ENCODE data around the gene ANAPC5.
"Not testable (repeated sequence)": the region's sequence is repeated elsewhere in the genome, so short reads cannot be mapped to it uniquely, and the experiment has no call there.

The ANAPC5 gene

DNA sequence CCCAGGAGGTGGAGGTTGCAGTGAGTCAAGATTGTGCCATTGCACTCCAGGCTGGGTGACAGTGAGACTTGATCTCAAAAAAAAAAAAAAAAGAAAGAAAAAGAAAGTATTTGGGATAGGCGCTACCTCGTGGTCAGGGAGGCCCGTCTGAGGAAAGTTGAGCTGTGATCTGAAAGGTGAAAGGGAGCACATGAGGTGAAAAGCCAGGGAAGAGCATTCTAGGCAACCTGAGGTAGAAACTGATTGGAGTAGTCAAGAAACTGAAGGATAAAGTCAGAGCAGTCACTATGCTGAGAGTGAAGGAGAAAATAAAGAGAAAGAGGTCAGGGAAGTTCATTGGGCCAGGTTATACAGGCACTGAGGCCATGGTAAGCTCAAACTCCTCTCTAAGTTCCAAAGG lies 7.7 kb downstream of the ANAPC5 start:
- Mint-ChIP-seq H3K27me3 (no peaks in the 10 kb centered on the region), H3K4me3 (no peak overlapping the region), H3K27ac (no peak overlapping the region), H3K9me3 (no peaks in the 10 kb centered on the region), H3K4me1 (peaks cover 11% of the 10 kb centered on the region)
- ATAC-seq (no peak), DNase-seq (no peak)

DNA sequence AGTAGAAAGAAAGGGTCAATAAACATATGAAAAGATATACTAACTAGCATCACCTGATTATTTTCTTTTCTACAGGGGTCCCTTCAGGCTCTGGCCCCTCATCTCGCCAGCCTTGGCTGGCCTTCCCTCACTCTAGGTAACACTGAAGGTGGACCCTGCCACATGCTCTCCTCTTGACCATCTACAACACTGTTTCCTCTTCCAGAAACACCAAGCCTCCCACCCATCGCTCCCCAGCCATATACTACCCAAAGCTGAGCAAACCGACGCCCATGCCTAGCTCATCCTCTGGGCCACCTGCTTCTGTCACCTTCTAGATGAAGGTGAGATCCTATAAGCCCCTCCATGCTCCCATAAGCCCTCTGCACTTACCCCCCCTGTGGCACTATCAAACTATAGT lies 14.8 kb downstream of the ANAPC5 start:
- DNase-seq (no peak), ATAC-seq (no peak)
- Mint-ChIP-seq H3K4me1 (no peaks in the 10 kb centered on the region), H3K4me3 (no peak overlapping the region), H3K27ac (no peak overlapping the region), H3K27me3 (no peaks in the 10 kb centered on the region), H3K9me3 (no peaks in the 10 kb centered on the region)

DNA sequence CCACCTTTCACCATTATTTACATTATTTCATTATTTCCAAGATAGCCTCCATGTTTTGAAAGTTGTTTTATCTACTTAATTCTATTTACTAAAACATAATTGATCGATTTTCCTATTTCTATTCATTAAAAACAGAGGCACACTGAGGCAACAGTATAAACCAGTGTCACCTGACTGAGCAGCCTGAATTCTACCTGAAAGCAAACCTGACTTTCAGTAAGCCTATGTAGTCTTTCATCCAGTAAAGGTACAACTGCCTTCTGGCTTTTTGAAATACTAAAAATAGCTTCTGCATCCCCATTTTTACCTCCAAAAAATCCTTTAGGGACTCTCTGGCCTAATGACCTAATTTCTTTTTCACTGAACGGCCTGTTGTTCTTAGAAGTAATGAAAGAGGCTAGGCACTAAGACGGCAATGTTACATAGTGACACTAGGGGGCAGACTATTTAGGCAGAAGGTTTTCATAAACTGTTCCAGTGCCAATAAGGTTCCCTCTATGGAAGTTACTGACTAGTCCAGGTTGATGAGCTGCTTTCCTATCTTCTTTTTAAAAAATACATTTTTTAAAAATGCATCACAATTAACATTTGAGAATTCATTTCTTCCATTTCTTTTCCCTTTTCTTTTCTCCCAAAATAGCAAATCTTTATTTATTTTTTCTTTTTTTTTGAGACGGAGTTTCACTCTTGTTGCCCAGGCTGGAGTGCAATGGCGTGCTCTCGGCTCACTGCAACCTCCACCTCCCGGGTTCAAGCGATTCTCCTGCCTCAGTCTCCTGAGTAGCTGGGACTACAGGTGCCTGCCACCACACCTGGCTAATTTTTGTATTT lies 17.5 kb downstream of the ANAPC5 start:
- ATAC-seq (peak; percentile 66), DNase-seq (peak in 1 of 2 donors; percentile 20)
- H3K4me1 Mint-ChIP-seq, result no peaks in the 10 kb centered on the region
- H3K27me3 Mint-ChIP-seq, result no peaks in the 10 kb centered on the region
- H3K4me3 Mint-ChIP-seq, result no peak overlapping the region
- H3K9me3 Mint-ChIP-seq, result no peaks in the 10 kb centered on the region
- H3K27ac Mint-ChIP-seq, result no peak overlapping the region

DNA sequence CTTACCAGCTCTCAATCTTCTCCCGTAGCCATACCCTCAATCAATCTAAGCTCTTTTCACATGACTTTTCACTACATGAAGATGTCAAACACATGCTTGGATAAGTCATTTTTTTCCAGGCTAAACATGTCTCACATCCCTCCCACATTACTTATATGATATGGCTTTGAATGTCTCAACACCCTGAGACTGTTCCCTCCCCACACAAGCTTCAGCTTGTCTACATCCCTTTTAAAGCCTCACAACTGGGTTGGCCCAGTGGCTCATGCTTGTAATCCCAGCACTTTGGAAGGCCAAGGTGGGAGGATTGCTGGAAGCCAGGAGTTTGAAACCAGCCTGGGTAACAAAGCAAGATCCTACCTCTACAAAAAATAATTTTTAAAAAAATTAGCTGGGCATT lies 18.5 kb downstream of the ANAPC5 start:
- DNase-seq (no peak), ATAC-seq (no peak)
- H3K4me1 Mint-ChIP-seq, result no peaks in the 10 kb centered on the region
- H3K9me3 Mint-ChIP-seq, result no peaks in the 10 kb centered on the region
- no peak overlapping the region for H3K27ac Mint-ChIP-seq
- no peak overlapping the region for H3K4me3 Mint-ChIP-seq
- no peaks in the 10 kb centered on the region for H3K27me3 Mint-ChIP-seq

DNA sequence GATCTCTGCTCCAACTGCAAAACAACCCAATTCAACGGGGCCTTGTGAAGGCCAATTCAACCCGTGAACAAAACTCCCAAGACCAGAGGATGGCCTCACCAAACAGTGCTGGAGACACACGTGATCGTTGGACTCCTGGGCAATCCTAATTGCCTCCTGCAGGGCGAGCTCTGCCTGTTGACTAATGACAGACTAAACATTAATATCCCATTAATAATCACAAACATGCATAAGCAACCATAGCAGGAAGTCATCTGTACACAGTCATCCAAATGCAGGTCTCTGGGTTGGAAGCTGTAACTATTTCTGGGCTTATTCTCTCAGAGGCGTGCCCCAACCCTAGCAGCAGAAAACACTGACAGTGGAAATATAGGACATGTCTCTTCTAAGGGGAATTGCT lies 21.0 kb downstream of the ANAPC5 start:
- no peak for ATAC-seq
- H3K9me3 Mint-ChIP-seq, result no peaks in the 10 kb centered on the region
- no peak for DNase-seq
- H3K27ac Mint-ChIP-seq, result no peak overlapping the region
- H3K4me3 Mint-ChIP-seq, result no peak overlapping the region
- no peaks in the 10 kb centered on the region for H3K27me3 Mint-ChIP-seq
- no peaks in the 10 kb centered on the region for H3K4me1 Mint-ChIP-seq

DNA sequence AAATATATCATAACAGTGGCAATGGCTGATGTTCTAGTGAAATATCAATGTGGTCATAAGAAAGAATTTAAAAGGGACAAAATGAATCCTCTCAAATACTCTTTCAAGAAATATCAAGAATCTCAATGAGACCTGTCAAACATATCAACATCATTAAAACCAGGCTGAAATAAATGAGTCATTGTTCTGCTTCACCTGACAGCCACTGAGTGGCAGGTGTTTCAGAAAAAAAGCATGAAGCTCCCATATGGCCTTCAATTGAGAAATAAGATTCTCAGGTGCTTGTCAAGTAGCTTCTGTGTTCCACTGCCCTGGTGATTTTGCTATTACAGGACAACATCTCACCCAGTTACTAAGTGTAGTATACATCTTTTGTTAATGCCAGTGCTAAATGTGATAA lies 21.5 kb downstream of the ANAPC5 start:
- DNase-seq (no peak), ATAC-seq (no peak)
- H3K27me3 Mint-ChIP-seq, result no peaks in the 10 kb centered on the region
- no peak overlapping the region for H3K4me3 Mint-ChIP-seq
- H3K27ac Mint-ChIP-seq, result no peak overlapping the region
- no peaks in the 10 kb centered on the region for H3K4me1 Mint-ChIP-seq
- H3K9me3 Mint-ChIP-seq, result no peaks in the 10 kb centered on the region

DNA sequence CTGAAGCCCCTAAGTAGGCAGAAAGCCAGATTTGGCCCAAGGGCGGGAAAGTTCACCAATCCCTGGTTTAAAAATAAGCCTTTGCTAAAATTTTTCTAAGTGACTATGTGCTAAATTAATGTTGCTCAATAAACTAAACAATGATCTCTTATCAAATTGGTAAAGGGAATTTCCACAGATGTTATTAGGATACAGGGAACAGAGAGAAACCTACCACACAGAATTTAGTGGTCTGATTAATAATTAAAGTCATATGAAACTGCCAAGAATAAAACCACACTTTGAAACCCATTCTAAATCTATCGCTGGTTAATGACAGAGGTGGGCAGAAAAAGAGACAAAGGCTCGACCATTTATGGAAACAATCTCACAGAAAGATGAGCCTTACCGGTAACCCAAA lies 22.0 kb downstream of the ANAPC5 start:
- H3K4me1 Mint-ChIP-seq, result no peaks in the 10 kb centered on the region
- H3K27ac Mint-ChIP-seq, result no peak overlapping the region
- ATAC-seq, result no peak
- H3K4me3 Mint-ChIP-seq, result no peak overlapping the region
- DNase-seq, result no peak
- no peaks in the 10 kb centered on the region for H3K27me3 Mint-ChIP-seq
- H3K9me3 Mint-ChIP-seq, result no peaks in the 10 kb centered on the region

DNA sequence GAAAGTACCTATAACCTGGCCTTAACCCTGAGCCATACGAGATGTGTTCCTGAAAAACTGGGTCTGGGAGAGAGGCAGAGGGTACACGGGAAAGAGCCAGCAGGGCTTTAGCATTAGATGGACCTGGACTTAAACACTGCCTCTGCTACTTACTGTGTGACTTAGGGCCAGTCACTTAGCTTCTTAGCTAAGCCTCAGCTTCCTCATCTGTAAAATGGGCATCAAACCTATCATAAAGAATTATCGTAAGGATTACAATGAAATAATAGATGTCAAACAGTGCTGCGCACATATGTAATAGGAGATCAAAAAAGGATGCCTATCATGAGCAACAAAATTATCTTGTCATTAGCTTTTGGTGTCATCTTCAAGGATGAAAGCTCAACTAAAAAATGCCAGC lies 23.6 kb downstream of the ANAPC5 start:
- H3K4me3 Mint-ChIP-seq, result no peak overlapping the region
- no peaks in the 10 kb centered on the region for H3K27me3 Mint-ChIP-seq
- H3K4me1 Mint-ChIP-seq, result no peaks in the 10 kb centered on the region
- H3K9me3 Mint-ChIP-seq, result no peaks in the 10 kb centered on the region
- DNase-seq, result no peak
- no peak for ATAC-seq
- no peak overlapping the region for H3K27ac Mint-ChIP-seq

DNA sequence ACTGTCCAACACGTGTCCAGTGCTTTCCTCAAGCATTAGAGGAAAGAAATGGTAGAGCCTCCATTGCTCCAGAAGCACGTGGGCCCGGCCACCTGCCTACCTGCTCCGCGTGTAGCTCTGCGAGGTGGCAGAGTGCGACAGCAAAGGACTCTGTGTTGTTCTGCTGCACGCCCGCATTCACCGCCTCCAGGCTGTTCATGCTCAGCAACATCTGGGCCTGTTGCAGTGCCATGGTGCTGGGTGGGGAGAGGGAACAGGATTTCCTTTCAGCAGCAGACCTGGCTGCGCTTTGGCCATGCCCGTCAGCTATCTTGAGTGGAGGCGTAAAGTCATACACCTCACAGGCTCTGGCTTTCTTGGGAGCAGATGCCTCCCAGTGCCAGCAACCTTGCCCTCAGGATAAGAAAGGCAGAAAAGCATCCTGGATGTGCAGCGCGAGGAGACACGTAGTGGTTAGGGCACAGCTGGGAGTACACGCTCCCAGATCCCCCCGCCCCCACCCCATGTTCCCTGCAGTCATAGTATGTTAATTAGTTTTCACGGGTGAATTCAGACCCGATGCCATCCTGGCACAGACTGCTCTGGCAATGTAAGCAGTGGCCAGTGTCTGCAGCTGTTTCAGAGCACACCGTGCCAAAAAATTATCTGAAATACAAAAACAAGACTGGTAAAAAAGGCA lies 25.1 kb downstream of the ANAPC5 start:
- Mint-ChIP-seq H3K4me3 (no peak overlapping the region), H3K4me1 (no peaks in the 10 kb centered on the region), H3K9me3 (no peaks in the 10 kb centered on the region), H3K27me3 (no peaks in the 10 kb centered on the region), H3K27ac (peak overlapping the region in 1 of 2 donors; percentile 73)
- no peak for DNase-seq
- no peak for ATAC-seq

DNA sequence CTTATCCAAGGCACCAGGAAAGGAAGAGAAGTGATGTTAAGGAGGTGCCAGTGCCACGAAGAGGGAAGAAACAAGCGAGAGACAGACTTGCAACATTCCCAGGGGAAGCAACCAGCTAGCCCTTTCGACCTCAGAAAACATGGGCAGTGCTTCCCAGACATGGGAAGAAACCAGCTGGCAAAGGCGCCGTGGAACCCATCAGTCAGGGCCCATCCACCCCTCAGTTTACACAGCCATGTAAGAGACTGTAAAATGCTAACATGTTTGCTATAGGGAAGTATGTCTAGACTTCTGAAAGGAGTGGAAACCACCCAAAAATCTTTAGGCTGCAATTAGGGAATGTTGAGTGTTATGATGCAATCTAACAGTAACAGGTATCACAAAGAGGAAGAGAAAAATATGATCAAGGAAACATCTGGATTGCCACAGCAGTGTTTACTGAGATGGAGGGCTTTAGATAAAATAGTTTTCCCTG lies 26.3 kb downstream of the ANAPC5 start:
- peak overlapping the region; percentile 54 to 74 for H3K27ac Mint-ChIP-seq
- DNase-seq, result no peak

DNA sequence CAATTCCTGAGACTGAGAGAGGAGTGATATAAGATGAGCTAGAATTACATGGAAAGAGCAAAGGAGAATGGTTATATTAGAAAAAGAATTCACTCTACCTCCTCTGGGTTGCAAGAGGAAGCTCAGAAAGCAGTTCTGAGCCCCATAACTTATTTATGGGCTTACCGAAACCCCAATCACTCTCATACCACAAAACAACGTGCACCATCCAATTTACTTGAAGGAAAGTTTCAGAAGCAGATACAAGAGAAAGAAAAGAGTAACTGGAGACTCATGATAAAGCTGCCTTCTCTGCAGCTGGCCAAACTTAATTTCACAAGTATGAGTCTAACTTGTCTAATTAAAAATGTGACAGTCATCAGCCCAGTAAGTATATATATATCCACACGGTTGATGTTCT lies 28.3 kb downstream of the ANAPC5 start:
- H3K4me1 Mint-ChIP-seq, result no peaks in the 10 kb centered on the region
- no peaks in the 10 kb centered on the region for H3K27me3 Mint-ChIP-seq
- no peak overlapping the region for H3K4me3 Mint-ChIP-seq
- H3K27ac Mint-ChIP-seq, result peak overlapping the region; percentile 13 to 36
- DNase-seq (no peak), ATAC-seq (no peak)
- H3K9me3 Mint-ChIP-seq, result no peaks in the 10 kb centered on the region

More for the DNA sequence above, 26.3 kb downstream of the ANAPC5 start:
- Mint-ChIP-seq H3K9me3 (no peaks in the 10 kb centered on the region), H3K27me3 (no peaks in the 10 kb centered on the region), H3K4me1 (no peaks in the 10 kb centered on the region), H3K4me3 (no peak overlapping the region)
- ATAC-seq, result no peak

DNA sequence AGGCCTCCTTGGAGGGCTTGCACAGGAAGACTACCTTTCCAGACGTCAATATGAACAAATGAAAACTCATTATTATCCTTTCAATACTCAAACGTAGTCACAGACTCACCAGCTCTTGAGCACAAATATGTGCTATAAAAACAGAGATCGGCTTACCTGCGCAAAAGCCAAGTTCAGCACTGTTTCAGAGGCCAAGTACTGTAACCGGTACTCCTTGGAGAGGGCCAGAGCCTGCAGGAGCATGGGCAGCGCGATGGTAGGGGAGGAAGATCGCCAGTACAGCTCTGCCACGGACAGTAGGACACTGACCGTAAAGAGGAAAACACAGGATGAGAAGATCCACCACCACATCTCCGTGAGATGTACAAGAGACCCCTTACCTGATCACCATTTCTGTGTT lies 34.1 kb downstream of the ANAPC5 start:
- H3K27me3 Mint-ChIP-seq, result no peaks in the 10 kb centered on the region
- H3K27ac Mint-ChIP-seq, result peak overlapping the region in 1 of 2 donors; percentile 73
- no peak overlapping the region for H3K4me3 Mint-ChIP-seq
- peaks cover 28% of the 10 kb centered on the region for H3K4me1 Mint-ChIP-seq
- DNase-seq (no peak), ATAC-seq (no peak)
- no peaks in the 10 kb centered on the region for H3K9me3 Mint-ChIP-seq

DNA sequence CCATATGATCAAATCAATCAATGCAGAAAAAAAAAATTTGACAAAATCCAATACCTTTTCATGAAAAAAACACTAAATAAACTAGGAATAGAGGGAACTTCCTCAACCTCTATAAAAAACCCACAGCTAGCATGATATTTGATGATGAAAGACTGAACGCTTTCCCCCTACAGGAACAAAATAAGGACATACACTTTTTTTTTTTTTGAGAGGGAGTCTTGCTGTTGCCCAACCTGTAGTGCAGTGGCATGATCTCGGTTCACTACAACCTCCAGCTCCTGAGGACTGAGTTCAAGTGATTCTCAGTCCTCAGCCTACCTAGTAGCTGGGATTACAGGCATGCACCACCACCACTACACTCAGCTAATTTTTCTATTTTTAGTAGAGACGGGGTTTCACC lies 37.8 kb downstream of the ANAPC5 start:
- Mint-ChIP-seq H3K27ac (no peak overlapping the region), H3K9me3 (no peaks in the 10 kb centered on the region), H3K4me1 (peaks cover 41% of the 10 kb centered on the region), H3K27me3 (no peaks in the 10 kb centered on the region), H3K4me3 (no peak overlapping the region)
- DNase-seq (no peak), ATAC-seq (no peak)

DNA sequence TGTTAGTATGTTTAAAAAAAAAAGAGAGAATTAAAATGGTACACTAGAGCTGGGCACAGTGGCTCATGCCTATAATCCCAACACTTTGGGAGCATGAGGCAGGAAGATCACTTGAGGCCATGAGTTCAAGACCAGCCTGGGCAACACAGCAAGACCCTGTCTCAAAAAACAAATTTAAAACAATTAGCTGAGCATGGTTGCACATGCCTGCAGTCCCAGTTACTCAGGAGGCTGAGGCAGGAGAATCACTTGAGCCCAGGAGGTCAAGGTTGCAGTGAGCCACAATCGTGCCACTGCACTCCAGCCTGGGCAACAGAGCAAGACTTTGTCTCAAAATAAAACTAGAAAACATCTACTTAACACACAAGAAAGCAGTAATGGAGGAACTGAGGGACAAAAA lies 42.0 kb downstream of the ANAPC5 start:
- not testable (repeated sequence) for ATAC-seq, H3K9me3 Mint-ChIP-seq, H3K27me3 Mint-ChIP-seq, DNase-seq, H3K27ac Mint-ChIP-seq, H3K4me3 Mint-ChIP-seq
- peaks cover 29% of the 10 kb centered on the region for H3K4me1 Mint-ChIP-seq

DNA sequence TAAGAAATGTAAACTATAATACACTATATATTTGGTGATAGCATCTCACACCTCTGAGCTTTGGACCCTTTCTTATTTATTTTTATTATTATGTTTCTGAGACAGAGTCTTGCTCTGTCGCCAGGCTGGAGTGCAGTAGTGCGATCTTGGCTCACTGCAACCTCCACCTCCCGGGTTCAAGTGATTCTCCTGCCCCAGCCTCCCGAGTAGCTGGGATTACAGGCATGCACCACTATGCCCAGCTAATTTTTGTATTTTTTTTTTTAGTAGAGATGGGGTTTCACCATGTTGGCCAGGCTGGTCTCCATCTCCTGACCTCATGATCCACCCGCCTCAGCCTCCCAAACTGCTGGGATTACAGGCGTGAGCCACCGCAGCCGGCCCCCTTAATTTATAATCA lies 44.8 kb downstream of the ANAPC5 start:
- not testable (repeated sequence) for ATAC-seq, H3K9me3 Mint-ChIP-seq, H3K27me3 Mint-ChIP-seq, H3K4me3 Mint-ChIP-seq, DNase-seq, H3K4me1 Mint-ChIP-seq, H3K27ac Mint-ChIP-seq

DNA sequence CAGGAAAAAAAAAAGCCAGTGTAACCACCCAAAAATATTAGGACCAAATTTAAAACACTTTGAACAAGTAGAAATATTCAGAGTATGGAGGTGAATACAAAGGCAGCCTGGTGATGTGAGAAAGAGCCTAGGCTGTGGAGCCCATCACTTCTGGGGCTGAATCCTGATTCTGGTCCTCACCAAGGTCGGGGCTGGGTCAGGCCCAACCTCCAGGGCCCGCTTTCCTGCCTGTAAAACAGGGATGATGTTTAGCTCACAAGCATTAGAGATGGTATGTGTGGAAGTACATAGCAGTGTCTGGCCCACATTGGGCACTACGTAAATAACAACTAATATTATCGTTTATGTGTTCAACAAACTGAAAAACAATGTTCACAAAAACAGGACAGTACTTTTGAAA lies 47.9 kb downstream of the ANAPC5 start:
- DNase-seq, result no peak
- H3K4me1 Mint-ChIP-seq, result no peaks in the 10 kb centered on the region
- no peaks in the 10 kb centered on the region for H3K9me3 Mint-ChIP-seq
- no peak overlapping the region for H3K4me3 Mint-ChIP-seq
- no peak overlapping the region for H3K27ac Mint-ChIP-seq
- no peak for ATAC-seq
- H3K27me3 Mint-ChIP-seq, result no peaks in the 10 kb centered on the region

All from stimulated activated naive CD8-positive, alpha-beta T cell treated with anti-CD3 and anti-CD28 coated beads, Interleukin-15, amount 100 ng/mL, for 72 hours (primary cell).